Upper lobe of right lung (tissue), 1 donor: ENCODE measurements around the gene CTNNA1. TPM values are rescaled to one million over a fixed set of nuclear protein-coding genes. Genes with fewer than 3 reads are reported as not detected.

Source experiments
- ATAC-seq: fragments of 200-7000 bp; cut with Tn5 transposase; one replicate; pipeline ENCODE4 v1.9.1; 2020; ENCODE audit warnings: mild to moderate bottlenecking, moderate library complexity
- DNase-seq: peaks from one replicate; pipeline ENCODE4 v3.0.0-alpha.2; 2020
- H3K27ac ChIP-seq: fragments of 200-600 bp; one replicate; pipeline ENCODE4 v1.8.0; 2022
- H3K27me3 ChIP-seq: fragments of 200-600 bp; one replicate; pipeline ENCODE4 v1.8.0; 2022; ENCODE audit warnings: mild to moderate bottlenecking
- H3K36me3 ChIP-seq: fragments of 200-600 bp; one replicate; pipeline ENCODE4 v1.8.0; 2022
- H3K4me1 ChIP-seq: fragments of 200-600 bp; one replicate; pipeline ENCODE4 v1.8.0; 2022
- H3K4me3 ChIP-seq: fragments of 200-600 bp; one replicate; pipeline ENCODE4 v1.8.0; 2022; ENCODE audit warnings: mild to moderate bottlenecking
- H3K9me3 ChIP-seq: fragments of 200-600 bp; one replicate; pipeline ENCODE4 v1.8.0; 2022
- intact Hi-C: fragments of 100-400 bp; cut with DNase I; formaldehyde crosslinking; loops from one replicate; pipeline ENCODE4 v1.11.0; 2022
- total RNA-seq: library from RNA; stranded (reverse); fragmentation: NEBNext Ultra II Directional; extraction: Animal tissue kit (Norgen Biotek cat#: 25700); gene quantifications from one replicate; pipeline ENCODE4 v1.2.1, GENCODE V29; 2021
- TF ChIP-seq, protein P1 (sequence below): fragments of 200-600 bp; IDR thresholded peaks from one replicate; pipeline ENCODE4 v1.8.0; 2022; ENCODE audit warnings: antibody characterized with exemption
- donor health status: DM: no; HTN: yes; CAD: no; lungs with severe emphysema.

Gene CTNNA1
- total RNA-seq, 1 donor from 2014 or later: 362 TPM

GRCh38 chr5:138870611-138871010 is 117.4 kb downstream of the CTNNA1 start:
- no peaks in the 10 kb centered on the region for H3K27me3 ChIP-seq
- H3K9me3 ChIP-seq: no peaks in the 10 kb centered on the region
- no peak overlapping the region for H3K27ac ChIP-seq
- no peaks in the 10 kb centered on the region for H3K36me3 ChIP-seq
- no peak for ATAC-seq
- DNase-seq: no peak
- TF ChIP-seq, protein P1, sequence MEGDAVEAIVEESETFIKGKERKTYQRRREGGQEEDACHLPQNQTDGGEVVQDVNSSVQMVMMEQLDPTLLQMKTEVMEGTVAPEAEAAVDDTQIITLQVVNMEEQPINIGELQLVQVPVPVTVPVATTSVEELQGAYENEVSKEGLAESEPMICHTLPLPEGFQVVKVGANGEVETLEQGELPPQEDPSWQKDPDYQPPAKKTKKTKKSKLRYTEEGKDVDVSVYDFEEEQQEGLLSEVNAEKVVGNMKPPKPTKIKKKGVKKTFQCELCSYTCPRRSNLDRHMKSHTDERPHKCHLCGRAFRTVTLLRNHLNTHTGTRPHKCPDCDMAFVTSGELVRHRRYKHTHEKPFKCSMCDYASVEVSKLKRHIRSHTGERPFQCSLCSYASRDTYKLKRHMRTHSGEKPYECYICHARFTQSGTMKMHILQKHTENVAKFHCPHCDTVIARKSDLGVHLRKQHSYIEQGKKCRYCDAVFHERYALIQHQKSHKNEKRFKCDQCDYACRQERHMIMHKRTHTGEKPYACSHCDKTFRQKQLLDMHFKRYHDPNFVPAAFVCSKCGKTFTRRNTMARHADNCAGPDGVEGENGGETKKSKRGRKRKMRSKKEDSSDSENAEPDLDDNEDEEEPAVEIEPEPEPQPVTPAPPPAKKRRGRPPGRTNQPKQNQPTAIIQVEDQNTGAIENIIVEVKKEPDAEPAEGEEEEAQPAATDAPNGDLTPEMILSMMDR: no peak
- H3K4me1 ChIP-seq: peaks cover 36% of the 10 kb centered on the region
- intact Hi-C loops: no loop called here
- no peak overlapping the region for H3K4me3 ChIP-seq

DNA sequence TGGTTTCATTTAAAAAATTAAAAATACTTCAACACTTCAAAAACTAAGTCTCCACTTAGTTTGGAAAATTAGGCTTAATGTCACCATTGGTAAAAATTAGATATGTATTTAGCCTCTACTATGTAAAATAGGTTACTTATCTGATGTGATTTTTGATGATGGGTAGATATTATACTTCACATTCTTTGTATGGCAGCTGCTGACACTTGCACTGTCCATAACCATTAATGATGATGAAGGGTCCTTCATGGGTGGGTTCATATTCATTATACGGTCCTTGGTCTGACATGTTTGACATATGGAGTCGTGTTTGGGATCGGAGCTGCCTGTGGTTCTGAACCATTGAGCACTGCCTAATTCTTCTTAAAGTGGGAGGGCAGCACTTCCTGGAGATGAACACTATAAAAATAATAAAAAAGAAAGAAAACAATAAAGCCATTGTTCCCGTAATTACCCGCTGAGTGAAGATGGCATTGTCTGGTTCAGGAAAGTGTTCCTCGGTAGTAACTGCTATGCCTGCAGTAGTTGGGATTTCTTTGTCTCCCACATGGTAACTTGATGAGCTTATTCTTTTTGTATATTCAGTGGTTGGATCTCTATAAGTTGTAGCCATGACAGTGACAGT is 119.7 kb downstream of the CTNNA1 start:
- H3K27ac ChIP-seq: no peak overlapping the region
- no peaks in the 10 kb centered on the region for H3K27me3 ChIP-seq
- no peaks in the 10 kb centered on the region for H3K36me3 ChIP-seq
- TF ChIP-seq, protein P1: no peak
- intact Hi-C loops: no loop called here
- H3K4me1 ChIP-seq: peaks cover 36% of the 10 kb centered on the region
- DNase-seq (no peak), ATAC-seq (no peak)
- no peak overlapping the region for H3K4me3 ChIP-seq
- no peaks in the 10 kb centered on the region for H3K9me3 ChIP-seq

- Histone ChIP-seq H3K36me3 (no peaks in the 10 kb centered on the region), H3K9me3 (no peaks in the 10 kb centered on the region), H3K4me1 (peaks cover 38% of the 10 kb centered on the region), H3K4me3 (no peak overlapping the region), H3K27ac (no peak overlapping the region), H3K27me3 (no peaks in the 10 kb centered on the region)
- intact Hi-C loops: no loop called here
- ATAC-seq: peak; percentile 36
- TF ChIP-seq, protein P1: no peak
- DNase-seq: no peak
These were observed 120.4 kb downstream of the CTNNA1 start for GRCh38 chr5:138873466-138874221.

- DNase-seq (no peak), ATAC-seq (peak; percentile 19)
- H3K27ac ChIP-seq: no peak overlapping the region
- intact Hi-C loops: no loop called here
- no peaks in the 10 kb centered on the region for H3K36me3 ChIP-seq
- H3K27me3 ChIP-seq: no peaks in the 10 kb centered on the region
- no peak overlapping the region for H3K4me3 ChIP-seq
- H3K9me3 ChIP-seq: no peaks in the 10 kb centered on the region
- H3K4me1 ChIP-seq: peaks cover 41% of the 10 kb centered on the region
- TF ChIP-seq, protein P1: no peak
These were observed 121.0 kb downstream of the CTNNA1 start for GRCh38 chr5:138874241-138874640.

DNA sequence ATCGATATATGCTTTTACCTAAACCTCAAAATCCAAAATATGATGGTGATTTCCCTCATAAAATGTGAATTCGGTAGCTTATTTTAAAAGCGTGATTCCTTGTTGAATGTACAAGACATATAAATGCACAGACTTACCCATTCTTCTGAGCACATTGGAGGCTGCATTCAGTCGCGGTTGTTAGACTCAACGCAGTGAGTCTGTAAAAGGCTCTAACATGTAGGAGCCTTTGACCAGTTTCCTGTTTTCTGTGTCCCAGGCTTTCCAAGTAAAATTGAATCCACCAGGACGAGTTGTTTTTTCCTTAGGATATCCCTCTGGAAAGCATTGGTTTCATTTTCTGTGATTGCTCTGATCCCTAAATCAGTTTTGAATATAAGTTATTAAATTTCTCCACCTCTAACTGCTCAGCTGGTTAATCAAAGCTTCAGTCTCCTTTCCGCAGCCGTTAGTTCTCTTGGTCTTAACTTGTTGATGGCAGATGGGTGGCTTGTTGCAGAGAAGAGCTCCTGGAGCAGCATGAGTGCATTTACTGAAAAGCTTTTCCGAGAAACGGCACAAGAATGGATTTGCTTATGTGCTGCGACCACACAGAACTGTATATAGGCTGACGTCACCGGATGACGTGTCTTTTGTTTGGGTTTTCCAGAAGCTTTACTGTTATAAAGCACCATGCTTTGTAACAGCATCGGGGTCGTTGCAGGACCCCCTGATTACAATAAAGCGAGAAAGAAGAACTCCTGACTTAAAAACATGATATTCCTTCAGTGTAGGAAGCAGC is 121.7 kb downstream of the CTNNA1 start, which contains the start of gene LRRTM2:
LRRTM2 (minus strand) TSS at position 565 of the 781 bp plus-strand sequence; CDS start at position 141, 424 bp downstream.
- H3K27ac ChIP-seq: no peak within 1 kb of the TSS
- ATAC-seq: no peak
- no peak within 1 kb of the TSS for H3K4me3 ChIP-seq
- H3K27me3 ChIP-seq: no peaks in the 10 kb centered on the region
- H3K36me3 ChIP-seq: no peaks in the 10 kb centered on the region
- TF ChIP-seq, protein P1: no peak
- no peak for DNase-seq
- no peaks in the 10 kb centered on the region for H3K9me3 ChIP-seq
- H3K4me1 ChIP-seq: peaks cover 36% of the 10 kb centered on the region
- intact Hi-C loops: no loop called here
